ENCODE results near the gene SORT1. TPM values are rescaled to one million over a fixed set of nuclear protein-coding genes. Genes with fewer than 3 reads are reported as not detected.
A peak's percentile ranks its signal among the peaks of the same experiment; 100 is the strongest.

SORT1 gene
- total and polyA plus RNA-seq, 2 of the 13 experiments (the other 11 are each of a cell fraction or from before 2014, with no cell fraction given) = 32.4 to 93.0 TPM

DNA sequence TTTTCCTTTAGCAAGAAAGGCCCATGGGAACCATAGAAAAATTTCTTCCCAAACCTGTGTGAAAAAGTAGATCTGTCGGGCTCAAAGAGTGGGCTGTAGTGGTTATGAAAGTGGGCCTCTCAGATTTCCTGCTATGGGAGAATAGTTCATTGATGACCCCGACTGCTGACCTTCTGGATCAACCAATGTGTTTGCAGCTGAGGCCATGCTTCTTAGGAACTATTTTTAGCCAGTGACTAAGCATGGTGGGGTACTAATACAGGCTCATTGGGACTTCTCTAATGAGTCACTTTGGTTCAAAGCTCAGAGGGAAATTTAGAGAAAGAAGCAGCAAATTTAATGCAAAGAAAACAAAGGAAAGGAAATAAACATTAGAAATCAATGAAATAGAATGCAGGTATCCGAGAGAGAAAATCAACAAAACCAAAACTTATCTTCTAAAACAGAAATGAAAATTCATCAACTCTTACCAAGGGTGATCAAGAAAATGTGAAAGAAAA is 41.1 kb upstream of the SORT1 start (continued):
- TF ChIP-seq, protein P1, sequence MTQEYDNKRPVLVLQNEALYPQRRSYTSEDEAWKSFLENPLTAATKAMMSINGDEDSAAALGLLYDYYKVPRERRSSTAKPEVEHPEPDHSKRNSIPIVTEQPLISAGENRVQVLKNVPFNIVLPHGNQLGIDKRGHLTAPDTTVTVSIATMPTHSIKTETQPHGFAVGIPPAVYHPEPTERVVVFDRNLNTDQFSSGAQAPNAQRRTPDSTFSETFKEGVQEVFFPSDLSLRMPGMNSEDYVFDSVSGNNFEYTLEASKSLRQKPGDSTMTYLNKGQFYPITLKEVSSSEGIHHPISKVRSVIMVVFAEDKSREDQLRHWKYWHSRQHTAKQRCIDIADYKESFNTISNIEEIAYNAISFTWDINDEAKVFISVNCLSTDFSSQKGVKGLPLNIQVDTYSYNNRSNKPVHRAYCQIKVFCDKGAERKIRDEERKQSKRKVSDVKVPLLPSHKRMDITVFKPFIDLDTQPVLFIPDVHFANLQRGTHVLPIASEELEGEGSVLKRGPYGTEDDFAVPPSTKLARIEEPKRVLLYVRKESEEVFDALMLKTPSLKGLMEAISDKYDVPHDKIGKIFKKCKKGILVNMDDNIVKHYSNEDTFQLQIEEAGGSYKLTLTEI (CRISPR knock-in tag; conservative IDR thresholded peaks at IDR 0.05) = no peak
- no peak for TF ChIP-seq MIER2 (CRISPR knock-in tag; IDR thresholded peaks at IDR 0.05)
- no peak for TF ChIP-seq MAFF (IDR thresholded peaks at IDR 0.05; ENCODE audit: low read depth, low read length)
- TF ChIP-seq HOXD1 (CRISPR knock-in tag; IDR thresholded peaks at IDR 0.05) = no peak
- 0 out of 2 replicates have a peak, but pooled peaks have one; percentile 16 for TF ChIP-seq MED1 (CRISPR knock-in tag; IDR thresholded peaks at IDR 0.05)
- TF ChIP-seq, protein P2, sequence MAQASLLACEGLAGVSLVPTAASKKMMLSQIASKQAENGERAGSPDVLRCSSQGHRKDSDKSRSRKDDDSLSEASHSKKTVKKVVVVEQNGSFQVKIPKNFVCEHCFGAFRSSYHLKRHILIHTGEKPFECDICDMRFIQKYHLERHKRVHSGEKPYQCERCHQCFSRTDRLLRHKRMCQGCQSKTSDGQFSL (CRISPR knock-in tag; IDR thresholded peaks at IDR 0.05) = no peak
- TF ChIP-seq ZFY (CRISPR knock-in tag; IDR thresholded peaks at IDR 0.05) = no peak
- no peak for TF ChIP-seq SP5 (CRISPR knock-in tag; IDR thresholded peaks at IDR 0.05; ENCODE audit: borderline replicate concordance, low read depth)
- peak; percentile 59 for TF ChIP-seq SAP130 (CRISPR knock-in tag; IDR thresholded peaks at IDR 0.05; ENCODE audit: low read depth)
- TF ChIP-seq ZNF251 (CRISPR knock-in tag; IDR thresholded peaks at IDR 0.05) = no peak
- no peak for TF ChIP-seq PITX1 (CRISPR knock-in tag; IDR thresholded peaks at IDR 0.05)
- TF ChIP-seq SP4 (CRISPR knock-in tag; IDR thresholded peaks at IDR 0.05) = no peak
- TF ChIP-seq, protein P3, sequence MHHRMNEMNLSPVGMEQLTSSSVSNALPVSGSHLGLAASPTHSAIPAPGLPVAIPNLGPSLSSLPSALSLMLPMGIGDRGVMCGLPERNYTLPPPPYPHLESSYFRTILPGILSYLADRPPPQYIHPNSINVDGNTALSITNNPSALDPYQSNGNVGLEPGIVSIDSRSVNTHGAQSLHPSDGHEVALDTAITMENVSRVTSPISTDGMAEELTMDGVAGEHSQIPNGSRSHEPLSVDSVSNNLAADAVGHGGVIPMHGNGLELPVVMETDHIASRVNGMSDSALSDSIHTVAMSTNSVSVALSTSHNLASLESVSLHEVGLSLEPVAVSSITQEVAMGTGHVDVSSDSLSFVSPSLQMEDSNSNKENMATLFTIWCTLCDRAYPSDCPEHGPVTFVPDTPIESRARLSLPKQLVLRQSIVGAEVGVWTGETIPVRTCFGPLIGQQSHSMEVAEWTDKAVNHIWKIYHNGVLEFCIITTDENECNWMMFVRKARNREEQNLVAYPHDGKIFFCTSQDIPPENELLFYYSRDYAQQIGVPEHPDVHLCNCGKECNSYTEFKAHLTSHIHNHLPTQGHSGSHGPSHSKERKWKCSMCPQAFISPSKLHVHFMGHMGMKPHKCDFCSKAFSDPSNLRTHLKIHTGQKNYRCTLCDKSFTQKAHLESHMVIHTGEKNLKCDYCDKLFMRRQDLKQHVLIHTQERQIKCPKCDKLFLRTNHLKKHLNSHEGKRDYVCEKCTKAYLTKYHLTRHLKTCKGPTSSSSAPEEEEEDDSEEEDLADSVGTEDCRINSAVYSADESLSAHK (CRISPR knock-in tag; IDR thresholded peaks at IDR 0.05; ENCODE audit: borderline replicate concordance) = no peak
- peak; percentile 43 to 72; a peak in 3 of 4 replicates for TF ChIP-seq NR2F1 (CRISPR knock-in tag; IDR thresholded peaks at IDR 0.05)
- 0 out of 2 replicates have a peak, but pooled peaks have one; percentile 14 for TF ChIP-seq SIX1 (CRISPR knock-in tag; IDR thresholded peaks at IDR 0.05; ENCODE audit: borderline replicate concordance)
- no peak for TF ChIP-seq SOX6 (IDR thresholded peaks at IDR 0.05)
- TF ChIP-seq SOX6 (CRISPR knock-in tag; IDR thresholded peaks at IDR 0.05) = 0 out of 2 replicates have a peak, but pooled peaks have one; percentile 33
- no peak for TF ChIP-seq LCORL (IDR thresholded peaks at IDR 0.05)
- no peak for TF ChIP-seq LCORL (CRISPR knock-in tag; IDR thresholded peaks at IDR 0.05)
- TF ChIP-seq PAWR (CRISPR knock-in tag; IDR thresholded peaks at IDR 0.05; ENCODE audit: borderline replicate concordance) = no peak
- TF ChIP-seq, protein P4, sequence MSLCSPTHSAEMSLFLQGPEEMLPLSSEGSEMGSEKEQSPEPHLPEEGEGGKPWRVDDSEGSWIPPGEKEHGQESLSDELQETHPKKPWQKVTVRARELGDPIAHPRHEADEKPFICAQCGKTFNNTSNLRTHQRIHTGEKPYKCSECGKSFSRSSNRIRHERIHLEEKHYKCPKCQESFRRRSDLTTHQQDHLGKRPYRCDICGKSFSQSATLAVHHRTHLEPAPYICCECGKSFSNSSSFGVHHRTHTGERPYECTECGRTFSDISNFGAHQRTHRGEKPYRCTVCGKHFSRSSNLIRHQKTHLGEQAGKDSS (CRISPR knock-in tag; IDR thresholded peaks at IDR 0.05; ENCODE audit: borderline replicate concordance, low read depth) = no peak
- TF ChIP-seq NR2C2 (CRISPR knock-in tag; IDR thresholded peaks at IDR 0.05; ENCODE audit: borderline replicate concordance) = peak; percentile 43; the same call in 1 of the 2 replicates
- peak; percentile 41; the same call in 1 of the 2 replicates for TF ChIP-seq RXRB (CRISPR knock-in tag; IDR thresholded peaks at IDR 0.05; ENCODE audit: borderline replicate concordance)
- TF ChIP-seq ZNF263 (CRISPR knock-in tag; IDR thresholded peaks at IDR 0.05) = no peak
- TF ChIP-seq ZFAT (CRISPR knock-in tag; conservative IDR thresholded peaks at IDR 0.05) = no peak
